WTC11 (cell line): ENCODE results near the gene RYR3. TPM values are rescaled to one million over a fixed set of nuclear protein-coding genes. Genes with fewer than 3 reads are reported as not detected.

Experiments used
- ATAC-seq: fragments of 200-7000 bp; cut with Tn5 transposase; 2 replicates; pipeline ENCODE4 v1.10.0; 2021; ENCODE audit warnings: mild to moderate bottlenecking, moderate library complexity
- CTCF ChIA-PET: fragments of 300-600 bp; sonication (Branson Sonifier 250); formaldehyde crosslinking; loops from one replicate; lab custom pipeline; 2021; ENCODE audit warnings: antibody characterized with exemption; lab: Charles Lee
- POLR2A ChIA-PET: fragments of 350-600 bp; sonication (Branson Sonifier 250); formaldehyde crosslinking; loops from one replicate; lab custom pipeline; 2021; ENCODE audit warnings: antibody characterized with exemption; lab: Charles Lee
- DNase-seq: peaks from one replicate; pipeline ENCODE4 v3.0.0; 2021; ENCODE audit warnings: low spot score
- H3K27ac Mint-ChIP-seq: 2 replicates; pipeline ENCODE4 v1.8.0; 2021; ENCODE audit warnings: mixed read lengths
- H3K27me3 Mint-ChIP-seq: 2 replicates; pipeline ENCODE4 v1.8.0; 2021; ENCODE audit warnings: low read depth, mild to moderate bottlenecking, moderate library complexity, mixed read lengths
- H3K36me3 Mint-ChIP-seq: 2 replicates; pipeline ENCODE4 v1.8.0; 2021; ENCODE audit warnings: mixed read lengths
- H3K4me1 Mint-ChIP-seq: 2 replicates; pipeline ENCODE4 v1.8.0; 2022; ENCODE audit warnings: mixed read lengths
- H3K4me3 Mint-ChIP-seq: 2 replicates; pipeline ENCODE4 v1.8.0; 2021; ENCODE audit warnings: mild to moderate bottlenecking, moderate library complexity, mixed read lengths
- H3K9me3 Mint-ChIP-seq: 2 replicates; pipeline ENCODE4 v1.8.0; 2021; ENCODE audit warnings: mixed read lengths
- CREB1 ChIP-seq: sonication (generic); formaldehyde crosslinking; IDR thresholded peaks from 2 replicates; pipeline ENCODE4 v1.8.0; 2023; ENCODE audit warnings: mild to moderate bottlenecking, missing genetic modification reagents
- FOXK1 ChIP-seq: sonication (generic); formaldehyde crosslinking; IDR thresholded peaks from 2 replicates; pipeline ENCODE4 v1.8.0; 2022; ENCODE audit warnings: mild to moderate bottlenecking, moderate library complexity, missing genetic modification reagents
- FOXP1 ChIP-seq: sonication (generic); formaldehyde crosslinking; IDR thresholded peaks from 2 replicates; pipeline ENCODE4 v1.8.0; 2022; ENCODE audit warnings: missing genetic modification reagents, mild to moderate bottlenecking, moderate library complexity, borderline replicate concordance
- GTF2I ChIP-seq: fragments of 250-450 bp; sonication (Bioruptor Pico); conservative IDR thresholded peaks from 2 replicates; pipeline ENCODE4 v1.4.0; 2021; ENCODE audit warnings: mild to moderate bottlenecking
- NFYB ChIP-seq: sonication (generic); formaldehyde crosslinking; conservative IDR thresholded peaks from 2 replicates; pipeline ENCODE4 v1.8.0; 2022; ENCODE audit warnings: low read depth, missing genetic modification reagents
- SMAD3 ChIP-seq: sonication (generic); formaldehyde crosslinking; IDR thresholded peaks from 2 replicates; pipeline ENCODE4 v1.8.0; 2022; ENCODE audit warnings: missing genetic modification reagents, mild to moderate bottlenecking, borderline replicate concordance
- TEAD4 ChIP-seq: sonication (generic); formaldehyde crosslinking; IDR thresholded peaks from 2 replicates; pipeline ENCODE4 v1.8.0; 2022; ENCODE audit warnings: mild to moderate bottlenecking, missing genetic modification reagents
- ZBTB21 ChIP-seq: sonication (generic); formaldehyde crosslinking; IDR thresholded peaks from 2 replicates; pipeline ENCODE4 v1.8.1; 2023; ENCODE audit warnings: mild to moderate bottlenecking, missing genetic modification reagents, borderline replicate concordance
- ZNF121 ChIP-seq: sonication (generic); formaldehyde crosslinking; IDR thresholded peaks from 2 replicates; pipeline ENCODE4 v1.8.0; 2023; ENCODE audit warnings: missing genetic modification reagents
- ZNF138 ChIP-seq: sonication (generic); formaldehyde crosslinking; conservative IDR thresholded peaks from 2 replicates; pipeline ENCODE4 v1.8.1; 2022; ENCODE audit warnings: mild to moderate bottlenecking, moderate library complexity, missing genetic modification reagents
- ZNF219 ChIP-seq: sonication (generic); formaldehyde crosslinking; IDR thresholded peaks from 2 replicates; pipeline ENCODE4 v1.8.0; 2023; ENCODE audit warnings: missing genetic modification reagents, mild to moderate bottlenecking, borderline replicate concordance
- total RNA-seq: library from RNA; stranded (reverse); gene quantifications from 3 replicates; pipeline ENCODE4 v1.2.3, GENCODE V29; 2021
- TF ChIP-seq, protein P1 (sequence below): sonication (generic); formaldehyde crosslinking; IDR thresholded peaks from 2 replicates; pipeline ENCODE4 v1.8.1; 2023; ENCODE audit warnings: mild to moderate bottlenecking, moderate library complexity, missing genetic modification reagents
- TF ChIP-seq, protein P2 (sequence below): sonication (generic); formaldehyde crosslinking; conservative IDR thresholded peaks from 2 replicates; pipeline ENCODE4 v1.8.1; 2023; ENCODE audit warnings: mild to moderate bottlenecking, low read depth, missing genetic modification reagents, moderate library complexity
- TF ChIP-seq, protein P3 (sequence below): sonication (generic); formaldehyde crosslinking; IDR thresholded peaks from 2 replicates; pipeline ENCODE4 v1.8.1; 2022; ENCODE audit warnings: low read depth, mild to moderate bottlenecking, moderate library complexity, missing genetic modification reagents, borderline replicate concordance
- TF ChIP-seq, protein P4 (sequence below): sonication (generic); formaldehyde crosslinking; IDR thresholded peaks from 2 replicates; pipeline ENCODE4 v1.8.1; 2023; ENCODE audit warnings: mild to moderate bottlenecking, missing genetic modification reagents
- TF ChIP-seq, protein P5 (sequence below): sonication (generic); formaldehyde crosslinking; IDR thresholded peaks from 2 replicates; pipeline ENCODE4 v1.8.0; 2023; ENCODE audit warnings: missing genetic modification reagents, mild to moderate bottlenecking, borderline replicate concordance

RYR3 gene
- total RNA-seq, 1 experiment from 2014 or later: 1.4 TPM

DNA sequence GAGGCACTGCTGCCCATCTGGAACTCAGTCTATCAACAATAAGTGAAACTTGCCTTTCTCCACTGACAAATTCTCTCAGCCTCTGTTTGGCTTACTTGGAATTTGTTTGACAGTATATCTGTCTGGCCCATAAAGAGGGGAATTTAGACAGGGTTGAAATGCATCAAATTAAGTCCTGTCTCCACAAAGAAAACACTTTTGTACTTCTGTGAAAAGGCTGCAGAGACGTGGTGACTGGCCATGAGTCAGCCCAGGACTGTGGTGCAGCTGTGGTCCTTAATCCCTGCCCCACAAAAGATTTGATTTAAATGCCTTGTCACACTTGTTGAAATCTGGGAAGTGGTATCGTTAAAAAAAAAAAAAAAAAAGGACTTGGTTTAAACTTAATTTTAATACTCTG is 47.5 kb downstream of the RYR3 start:
- no peak for TF ChIP-seq ZNF138
- TF ChIP-seq FOXP1: no peak
- no peak for TF ChIP-seq ZNF219 (CRISPR knock-in tag)
- no peak for TF ChIP-seq ZBTB21
- TF ChIP-seq, protein P1, sequence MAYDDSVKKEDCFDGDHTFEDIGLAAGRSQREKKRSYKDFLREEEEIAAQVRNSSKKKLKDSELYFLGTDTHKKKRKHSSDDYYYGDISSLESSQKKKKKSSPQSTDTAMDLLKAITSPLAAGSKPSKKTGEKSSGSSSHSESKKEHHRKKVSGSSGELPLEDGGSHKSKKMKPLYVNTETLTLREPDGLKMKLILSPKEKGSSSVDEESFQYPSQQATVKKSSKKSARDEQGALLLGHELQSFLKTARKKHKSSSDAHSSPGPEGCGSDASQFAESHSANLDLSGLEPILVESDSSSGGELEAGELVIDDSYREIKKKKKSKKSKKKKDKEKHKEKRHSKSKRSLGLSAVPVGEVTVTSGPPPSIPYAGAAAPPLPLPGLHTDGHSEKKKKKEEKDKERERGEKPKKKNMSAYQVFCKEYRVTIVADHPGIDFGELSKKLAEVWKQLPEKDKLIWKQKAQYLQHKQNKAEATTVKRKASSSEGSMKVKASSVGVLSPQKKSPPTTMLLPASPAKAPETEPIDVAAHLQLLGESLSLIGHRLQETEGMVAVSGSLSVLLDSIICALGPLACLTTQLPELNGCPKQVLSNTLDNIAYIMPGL (CRISPR knock-in tag): no peak
- TF ChIP-seq, protein P2, sequence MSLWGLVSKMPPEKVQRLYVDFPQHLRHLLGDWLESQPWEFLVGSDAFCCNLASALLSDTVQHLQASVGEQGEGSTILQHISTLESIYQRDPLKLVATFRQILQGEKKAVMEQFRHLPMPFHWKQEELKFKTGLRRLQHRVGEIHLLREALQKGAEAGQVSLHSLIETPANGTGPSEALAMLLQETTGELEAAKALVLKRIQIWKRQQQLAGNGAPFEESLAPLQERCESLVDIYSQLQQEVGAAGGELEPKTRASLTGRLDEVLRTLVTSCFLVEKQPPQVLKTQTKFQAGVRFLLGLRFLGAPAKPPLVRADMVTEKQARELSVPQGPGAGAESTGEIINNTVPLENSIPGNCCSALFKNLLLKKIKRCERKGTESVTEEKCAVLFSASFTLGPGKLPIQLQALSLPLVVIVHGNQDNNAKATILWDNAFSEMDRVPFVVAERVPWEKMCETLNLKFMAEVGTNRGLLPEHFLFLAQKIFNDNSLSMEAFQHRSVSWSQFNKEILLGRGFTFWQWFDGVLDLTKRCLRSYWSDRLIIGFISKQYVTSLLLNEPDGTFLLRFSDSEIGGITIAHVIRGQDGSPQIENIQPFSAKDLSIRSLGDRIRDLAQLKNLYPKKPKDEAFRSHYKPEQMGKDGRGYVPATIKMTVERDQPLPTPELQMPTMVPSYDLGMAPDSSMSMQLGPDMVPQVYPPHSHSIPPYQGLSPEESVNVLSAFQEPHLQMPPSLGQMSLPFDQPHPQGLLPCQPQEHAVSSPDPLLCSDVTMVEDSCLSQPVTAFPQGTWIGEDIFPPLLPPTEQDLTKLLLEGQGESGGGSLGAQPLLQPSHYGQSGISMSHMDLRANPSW (CRISPR knock-in tag): no peak
- no peak for TF ChIP-seq GTF2I (CRISPR knock-in tag)
- no peak for TF ChIP-seq FOXK1 (CRISPR knock-in tag)
- TF ChIP-seq ZNF121: no peak
- TF ChIP-seq, protein P3, sequence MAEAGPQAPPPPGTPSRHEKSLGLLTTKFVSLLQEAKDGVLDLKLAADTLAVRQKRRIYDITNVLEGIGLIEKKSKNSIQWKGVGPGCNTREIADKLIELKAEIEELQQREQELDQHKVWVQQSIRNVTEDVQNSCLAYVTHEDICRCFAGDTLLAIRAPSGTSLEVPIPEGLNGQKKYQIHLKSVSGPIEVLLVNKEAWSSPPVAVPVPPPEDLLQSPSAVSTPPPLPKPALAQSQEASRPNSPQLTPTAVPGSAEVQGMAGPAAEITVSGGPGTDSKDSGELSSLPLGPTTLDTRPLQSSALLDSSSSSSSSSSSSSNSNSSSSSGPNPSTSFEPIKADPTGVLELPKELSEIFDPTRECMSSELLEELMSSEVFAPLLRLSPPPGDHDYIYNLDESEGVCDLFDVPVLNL: no peak
- no peak for TF ChIP-seq TEAD4 (CRISPR knock-in tag)
- no peak for TF ChIP-seq SMAD3 (CRISPR knock-in tag)
- TF ChIP-seq CREB1 (CRISPR knock-in tag): no peak
- no peak for TF ChIP-seq NFYB (CRISPR knock-in tag)
- TF ChIP-seq, protein P4, sequence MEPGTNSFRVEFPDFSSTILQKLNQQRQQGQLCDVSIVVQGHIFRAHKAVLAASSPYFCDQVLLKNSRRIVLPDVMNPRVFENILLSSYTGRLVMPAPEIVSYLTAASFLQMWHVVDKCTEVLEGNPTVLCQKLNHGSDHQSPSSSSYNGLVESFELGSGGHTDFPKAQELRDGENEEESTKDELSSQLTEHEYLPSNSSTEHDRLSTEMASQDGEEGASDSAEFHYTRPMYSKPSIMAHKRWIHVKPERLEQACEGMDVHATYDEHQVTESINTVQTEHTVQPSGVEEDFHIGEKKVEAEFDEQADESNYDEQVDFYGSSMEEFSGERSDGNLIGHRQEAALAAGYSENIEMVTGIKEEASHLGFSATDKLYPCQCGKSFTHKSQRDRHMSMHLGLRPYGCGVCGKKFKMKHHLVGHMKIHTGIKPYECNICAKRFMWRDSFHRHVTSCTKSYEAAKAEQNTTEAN (CRISPR knock-in tag): no peak
- TF ChIP-seq, protein P5, sequence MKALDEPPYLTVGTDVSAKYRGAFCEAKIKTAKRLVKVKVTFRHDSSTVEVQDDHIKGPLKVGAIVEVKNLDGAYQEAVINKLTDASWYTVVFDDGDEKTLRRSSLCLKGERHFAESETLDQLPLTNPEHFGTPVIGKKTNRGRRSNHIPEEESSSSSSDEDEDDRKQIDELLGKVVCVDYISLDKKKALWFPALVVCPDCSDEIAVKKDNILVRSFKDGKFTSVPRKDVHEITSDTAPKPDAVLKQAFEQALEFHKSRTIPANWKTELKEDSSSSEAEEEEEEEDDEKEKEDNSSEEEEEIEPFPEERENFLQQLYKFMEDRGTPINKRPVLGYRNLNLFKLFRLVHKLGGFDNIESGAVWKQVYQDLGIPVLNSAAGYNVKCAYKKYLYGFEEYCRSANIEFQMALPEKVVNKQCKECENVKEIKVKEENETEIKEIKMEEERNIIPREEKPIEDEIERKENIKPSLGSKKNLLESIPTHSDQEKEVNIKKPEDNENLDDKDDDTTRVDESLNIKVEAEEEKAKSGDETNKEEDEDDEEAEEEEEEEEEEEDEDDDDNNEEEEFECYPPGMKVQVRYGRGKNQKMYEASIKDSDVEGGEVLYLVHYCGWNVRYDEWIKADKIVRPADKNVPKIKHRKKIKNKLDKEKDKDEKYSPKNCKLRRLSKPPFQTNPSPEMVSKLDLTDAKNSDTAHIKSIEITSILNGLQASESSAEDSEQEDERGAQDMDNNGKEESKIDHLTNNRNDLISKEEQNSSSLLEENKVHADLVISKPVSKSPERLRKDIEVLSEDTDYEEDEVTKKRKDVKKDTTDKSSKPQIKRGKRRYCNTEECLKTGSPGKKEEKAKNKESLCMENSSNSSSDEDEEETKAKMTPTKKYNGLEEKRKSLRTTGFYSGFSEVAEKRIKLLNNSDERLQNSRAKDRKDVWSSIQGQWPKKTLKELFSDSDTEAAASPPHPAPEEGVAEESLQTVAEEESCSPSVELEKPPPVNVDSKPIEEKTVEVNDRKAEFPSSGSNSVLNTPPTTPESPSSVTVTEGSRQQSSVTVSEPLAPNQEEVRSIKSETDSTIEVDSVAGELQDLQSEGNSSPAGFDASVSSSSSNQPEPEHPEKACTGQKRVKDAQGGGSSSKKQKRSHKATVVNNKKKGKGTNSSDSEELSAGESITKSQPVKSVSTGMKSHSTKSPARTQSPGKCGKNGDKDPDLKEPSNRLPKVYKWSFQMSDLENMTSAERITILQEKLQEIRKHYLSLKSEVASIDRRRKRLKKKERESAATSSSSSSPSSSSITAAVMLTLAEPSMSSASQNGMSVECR (CRISPR knock-in tag): no peak
- DNase-seq: no peak
- CTCF ChIA-PET: no interaction called here

More for the DNA sequence above, 47.5 kb downstream of the RYR3 start:
- no peaks in the 10 kb centered on the region; the same call in 1 of the 2 replicates for H3K4me1 Mint-ChIP-seq
- H3K27ac Mint-ChIP-seq: no peak overlapping the region
- no peaks in the 10 kb centered on the region for H3K9me3 Mint-ChIP-seq
- no peaks in the 10 kb centered on the region for H3K27me3 Mint-ChIP-seq
- H3K36me3 Mint-ChIP-seq: no peaks in the 10 kb centered on the region
- no peak for ATAC-seq
- H3K4me3 Mint-ChIP-seq: no peak overlapping the region
- POLR2A ChIA-PET: no interaction called here
